Sigmoid colon (tissue), 7 donors: ENCODE results near the gene FAM234A. TPM values are rescaled to one million over a fixed set of nuclear protein-coding genes. Genes with fewer than 3 reads are reported as not detected.

Source experiments
- DNase-seq: peaks from one replicate; pipeline ENCODE4 v3.0.0-alpha.2; 2019
- H3K27ac ChIP-seq, 4 donors: fragments of 200-600 bp; sonication (generic); one replicate each; pipeline ENCODE4 v1.5.1; 2016 to 2019; ENCODE audit warnings: mild to moderate bottlenecking in 1 of 4
- H3K27me3 ChIP-seq, 3 donors: fragments of 200-600 bp; sonication (generic); one replicate each; pipeline ENCODE4 v1.5.1; 2019; ENCODE audit warnings: mild to moderate bottlenecking in 1 of 3
- H3K36me3 ChIP-seq, 4 donors: fragments of 200-600 bp; sonication (generic); one replicate each; pipeline ENCODE4 v1.5.1; 2016 to 2019
- H3K4me1 ChIP-seq, 4 donors: fragments of 200-600 bp; sonication (generic); one replicate each; pipeline ENCODE4 v1.5.1; 2017 to 2019
- H3K4me3 ChIP-seq, 4 donors: fragments of 200-600 bp; sonication (generic); one replicate each; pipeline ENCODE4 v1.5.1; 2017 to 2019; ENCODE audit warnings: mild to moderate bottlenecking in 2 of 4, moderate library complexity in 1 of 4
- H3K9me3 ChIP-seq, 4 donors: fragments of 200-600 bp in 3 of 4; sonication (generic) in 3 of 4; one replicate each; pipeline versions ENCODE4 v1.5.1 to v1.6.1; 2013 to 2019
- EP300 ChIP-seq, 4 donors: sonication (generic); formaldehyde crosslinking; IDR thresholded peaks; one replicate each; pipeline ENCODE4 v1.6.1; 2017; ENCODE audit warnings: antibody characterized with exemption in 4 of 4
- POLR2A ChIP-seq, 2 donors: fragments of 450-650 bp; IDR thresholded peaks; one replicate each; pipeline ENCODE4 v1.6.1; 2016; ENCODE audit warnings: antibody characterized with exemption in 2 of 2, mild to moderate bottlenecking in 2 of 2, moderate library complexity in 2 of 2
- POLR2AphosphoS5 ChIP-seq, 4 donors: sonication (generic); formaldehyde crosslinking; IDR thresholded peaks; one replicate each; pipeline ENCODE4 v1.6.1; 2017; ENCODE audit warnings: antibody characterized with exemption in 4 of 4
- WGBS, 2 donors: extraction: QIAGEN DNeasy Blood & Tissue Kit; methylation state at CpG; one replicate each; pipeline ENCODE4 v1.1.7; 2013; 5-methylcytosine and 5-hydroxymethylcytosine counted together
- intact Hi-C: fragments of 100-400 bp; cut with DNase I; formaldehyde crosslinking; loops from one replicate; pipeline ENCODE4 v1.15.1; 2023
- polyA plus RNA-seq, 3 donors: library from polyadenylated mRNA; stranded (reverse); fragments of 200-250 nt; gene quantifications; one replicate each; pipeline ENCODE4 v1.2.3, GENCODE V29; 2013
- total RNA-seq, 4 donors: library from RNA; depleted of rRNA; stranded (reverse); fragments of >200 nt; gene quantifications; one replicate each; pipeline ENCODE4 v1.1.0, GENCODE V29; 2016
- TF ChIP-seq, protein P1 (sequence below), 4 experiments: fragments of 450-650 bp in 3 of 4; fragments of 200-600 bp in 1 of 4; IDR thresholded peaks; one replicate each; pipeline ENCODE4 v1.5.1; 2016 to 2019; ENCODE audit warnings: antibody characterized with exemption in 4 of 4, mild to moderate bottlenecking in 3 of 4, moderate library complexity in 2 of 4
- donor health status: healthy with polysubstance abuse.
- donor health status: Bipolar disorder and iron deficiency.
- donor health status: healthy.

The FAM234A gene
- total and polyA plus RNA-seq, 7 donors = 12.6 to 82.5 (median 47.1) TPM

DNA sequence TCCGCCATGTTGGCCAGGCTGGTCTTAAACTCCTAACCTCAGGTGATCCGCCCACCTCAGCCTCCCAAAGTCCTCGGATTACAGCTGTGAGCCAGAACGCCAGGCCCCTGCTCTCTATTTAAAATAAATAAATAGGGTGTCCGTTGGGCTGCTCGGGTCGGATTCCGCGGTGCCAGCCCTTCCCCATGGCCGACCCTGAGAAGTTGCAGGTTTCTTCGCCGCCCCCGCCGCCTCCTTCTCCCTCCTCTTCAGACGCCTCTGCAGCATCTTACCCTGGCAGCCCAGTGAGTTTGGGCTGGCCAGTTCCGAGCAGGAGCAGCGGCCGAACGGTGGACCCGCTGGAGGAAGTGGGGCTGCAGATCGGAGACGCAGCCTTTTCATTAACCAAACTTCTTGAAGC lies 3.7 kb upstream of the FAM234A start:
- Histone ChIP-seq H3K27me3 (no peaks in the 10 kb centered on the region), H3K9me3 (no peaks in the 10 kb centered on the region), H3K27ac (no peak overlapping the region), H3K4me3 (no peak overlapping the region), H3K36me3 (peaks cover 8 to 15% (median 15%) of the 10 kb centered on the region in 4 donors), H3K4me1 (peaks cover 0 to 37% (median 29%) of the 10 kb centered on the region in 4 donors)
- TF ChIP-seq EP300 (IDR thresholded peaks at IDR 0.05) (no peak), POLR2AphosphoS5 (IDR thresholded peaks at IDR 0.05) (no peak), POLR2A (IDR thresholded peaks at IDR 0.05) (no peak)
- TF ChIP-seq, protein P1, sequence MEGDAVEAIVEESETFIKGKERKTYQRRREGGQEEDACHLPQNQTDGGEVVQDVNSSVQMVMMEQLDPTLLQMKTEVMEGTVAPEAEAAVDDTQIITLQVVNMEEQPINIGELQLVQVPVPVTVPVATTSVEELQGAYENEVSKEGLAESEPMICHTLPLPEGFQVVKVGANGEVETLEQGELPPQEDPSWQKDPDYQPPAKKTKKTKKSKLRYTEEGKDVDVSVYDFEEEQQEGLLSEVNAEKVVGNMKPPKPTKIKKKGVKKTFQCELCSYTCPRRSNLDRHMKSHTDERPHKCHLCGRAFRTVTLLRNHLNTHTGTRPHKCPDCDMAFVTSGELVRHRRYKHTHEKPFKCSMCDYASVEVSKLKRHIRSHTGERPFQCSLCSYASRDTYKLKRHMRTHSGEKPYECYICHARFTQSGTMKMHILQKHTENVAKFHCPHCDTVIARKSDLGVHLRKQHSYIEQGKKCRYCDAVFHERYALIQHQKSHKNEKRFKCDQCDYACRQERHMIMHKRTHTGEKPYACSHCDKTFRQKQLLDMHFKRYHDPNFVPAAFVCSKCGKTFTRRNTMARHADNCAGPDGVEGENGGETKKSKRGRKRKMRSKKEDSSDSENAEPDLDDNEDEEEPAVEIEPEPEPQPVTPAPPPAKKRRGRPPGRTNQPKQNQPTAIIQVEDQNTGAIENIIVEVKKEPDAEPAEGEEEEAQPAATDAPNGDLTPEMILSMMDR (IDR thresholded peaks at IDR 0.05) = no peak
- no peak for DNase-seq
- intact Hi-C loops = no loop called here
- WGBS, 2 donors = 85 to 93% methylated on average over 22 of the region's 22 CpGs

DNA sequence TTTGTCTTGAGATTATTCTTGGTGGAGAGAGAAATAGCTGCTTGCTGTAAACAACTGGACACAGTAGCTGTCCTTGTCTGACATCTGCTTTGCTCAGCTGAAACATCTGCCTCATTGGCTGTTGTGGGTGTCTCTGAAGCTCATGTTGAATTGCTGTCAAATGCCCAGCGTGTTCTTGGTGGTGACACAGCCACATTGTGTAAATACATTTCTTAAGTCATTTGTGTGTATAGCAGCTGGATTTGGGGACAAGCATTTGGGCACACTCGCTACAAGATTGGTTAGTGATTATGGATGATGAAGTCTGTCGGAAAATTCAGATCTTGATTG lies 5.3 kb downstream of the FAM234A start:
- no peaks in the 10 kb centered on the region for H3K27me3 ChIP-seq
- peaks cover 0 to 42% (median 31%) of the 10 kb centered on the region in 4 donors for H3K4me1 ChIP-seq
- WGBS, 2 donors = 79 to 84% methylated on average over 3 of the region's 3 CpGs
- no peak overlapping the region for H3K4me3 ChIP-seq
- intact Hi-C loops = no loop called here
- no peaks in the 10 kb centered on the region for H3K36me3 ChIP-seq
- H3K27ac ChIP-seq = peak overlapping the region; percentile 44 to 60 (median 48)
- TF ChIP-seq EP300 (IDR thresholded peaks at IDR 0.05) (no peak), POLR2A (IDR thresholded peaks at IDR 0.05) (no peak), POLR2AphosphoS5 (IDR thresholded peaks at IDR 0.05) (peak in 1 of 4 donors; percentile 30)
- TF ChIP-seq, protein P1 (IDR thresholded peaks at IDR 0.05) = no peak
- no peak for DNase-seq
- no peaks in the 10 kb centered on the region for H3K9me3 ChIP-seq

DNA sequence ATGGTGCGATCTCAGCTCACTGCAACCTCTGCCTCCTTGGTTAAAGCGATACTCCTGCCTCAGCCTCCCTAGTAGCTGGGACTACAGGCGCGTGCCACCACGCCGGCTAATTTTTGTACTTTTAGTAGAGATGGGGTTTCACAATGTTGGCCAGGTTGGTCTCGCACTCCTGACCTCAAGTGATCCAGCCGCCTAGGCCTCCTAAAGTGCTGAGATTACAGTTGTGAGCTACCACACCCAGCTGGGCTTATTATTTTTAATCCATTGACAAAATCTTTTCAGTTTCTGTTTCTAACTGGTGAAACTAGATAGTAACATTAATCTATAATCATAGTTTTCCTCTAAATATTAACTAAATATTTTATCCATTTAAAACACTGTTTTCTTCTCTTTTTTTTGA lies 5.9 kb downstream of the FAM234A start:
- H3K4me3 ChIP-seq = no peak overlapping the region
- no peak for DNase-seq
- intact Hi-C loops = no loop called here
- no peaks in the 10 kb centered on the region for H3K27me3 ChIP-seq
- no peaks in the 10 kb centered on the region for H3K9me3 ChIP-seq
- H3K27ac ChIP-seq = peak overlapping the region; percentile 44 to 60 (median 48)
- H3K36me3 ChIP-seq = no peaks in the 10 kb centered on the region
- peaks cover 0 to 39% (median 28%) of the 10 kb centered on the region in 4 donors for H3K4me1 ChIP-seq
- TF ChIP-seq POLR2AphosphoS5 (IDR thresholded peaks at IDR 0.05) = no peak
- TF ChIP-seq POLR2A (IDR thresholded peaks at IDR 0.05) = no peak
- TF ChIP-seq EP300 (IDR thresholded peaks at IDR 0.05) = no peak
- TF ChIP-seq, protein P1 (IDR thresholded peaks at IDR 0.05) = no peak
- WGBS, 2 donors = 89% methylated on average over 8 of the region's 8 CpGs

DNA sequence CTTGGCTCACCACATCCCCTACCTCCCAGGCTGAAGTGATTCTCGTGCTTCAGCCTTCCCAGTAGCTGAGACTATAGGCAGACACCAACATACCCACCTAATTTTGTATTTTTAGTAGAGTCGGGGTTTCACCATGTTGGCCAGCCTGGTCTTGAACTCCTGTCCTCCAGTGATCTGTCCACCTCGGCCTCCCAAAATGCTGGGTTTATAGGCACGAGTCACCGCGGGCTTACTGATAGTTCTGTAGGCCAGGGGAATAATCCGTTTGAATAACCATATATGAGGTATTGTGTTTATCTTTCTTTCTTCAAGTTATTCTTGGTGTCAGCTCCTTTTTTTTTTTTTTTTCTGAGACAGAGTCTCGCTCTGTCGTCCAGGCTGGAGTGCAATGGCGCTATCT lies 7.7 kb downstream of the FAM234A start:
- peak overlapping the region in 3 of 4 donors; percentile 18 to 26 (median 26) for H3K27ac ChIP-seq
- TF ChIP-seq, protein P1 (IDR thresholded peaks at IDR 0.05) = no peak
- TF ChIP-seq POLR2A (IDR thresholded peaks at IDR 0.05) (no peak), EP300 (IDR thresholded peaks at IDR 0.05) (no peak), POLR2AphosphoS5 (IDR thresholded peaks at IDR 0.05) (no peak)
- no peak overlapping the region for H3K4me3 ChIP-seq
- H3K4me1 ChIP-seq = peaks cover 0 to 30% (median 20%) of the 10 kb centered on the region in 4 donors
- no peaks in the 10 kb centered on the region for H3K9me3 ChIP-seq
- intact Hi-C loops = no loop called here
- no peaks in the 10 kb centered on the region for H3K27me3 ChIP-seq
- 82 to 88% methylated on average over 10 of the region's 10 CpGs for WGBS, 2 donors
- no peak for DNase-seq
- no peaks in the 10 kb centered on the region for H3K36me3 ChIP-seq

DNA sequence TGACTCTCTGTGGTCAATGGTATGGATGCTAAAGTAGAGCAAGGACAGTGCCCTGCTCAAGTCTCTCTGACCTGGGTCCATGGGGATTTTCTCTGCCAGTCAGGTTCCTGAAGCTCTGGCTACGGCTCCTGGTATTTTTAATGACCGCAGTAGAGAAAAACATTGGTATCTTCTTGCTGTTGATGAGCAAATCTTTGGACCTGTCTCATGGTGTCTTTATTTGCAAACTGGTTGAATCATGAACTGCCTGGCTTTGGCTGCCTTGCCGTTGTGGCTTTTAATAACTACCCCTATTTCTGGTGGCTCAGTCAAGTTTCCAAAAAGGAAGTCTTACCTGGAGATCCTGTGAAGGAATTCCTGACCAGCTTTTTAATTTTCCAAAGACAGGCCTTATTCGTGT lies 8.7 kb downstream of the FAM234A start:
- no peaks in the 10 kb centered on the region for H3K9me3 ChIP-seq
- 81 to 86% methylated on average over 4 of the region's 4 CpGs for WGBS, 2 donors
- H3K4me1 ChIP-seq = peaks cover 0 to 30% (median 20%) of the 10 kb centered on the region in 4 donors
- no peaks in the 10 kb centered on the region for H3K27me3 ChIP-seq
- intact Hi-C loops = no loop called here
- no peaks in the 10 kb centered on the region for H3K36me3 ChIP-seq
- no peak overlapping the region for H3K4me3 ChIP-seq
- no peak overlapping the region for H3K27ac ChIP-seq
- TF ChIP-seq POLR2AphosphoS5 (IDR thresholded peaks at IDR 0.05) (no peak), POLR2A (IDR thresholded peaks at IDR 0.05) (no peak), EP300 (IDR thresholded peaks at IDR 0.05) (no peak)
- TF ChIP-seq, protein P1 (IDR thresholded peaks at IDR 0.05) = no peak
- no peak for DNase-seq
